ENCODE results near the gene FAM181A.

FAM181A gene

GRCh38 chr14:93944348-93945069 lies 17.4 kb downstream of the FAM181A start:
- H3K4me3 ChIP-seq (ENCODE audit: low read depth, low read length): no peak overlapping the region
- no peak for DNase-seq (ENCODE audit: low read depth)

GRCh38 chr14:93945070-93945399 lies 17.9 kb downstream of the FAM181A start:
- no peak for DNase-seq (ENCODE audit: low read depth)

GRCh38 chr14:93946104-93946503 lies 19.0 kb downstream of the FAM181A start:
- H3K4me3 ChIP-seq (ENCODE audit: low read depth, low read length): no peak overlapping the region
- DNase-seq (ENCODE audit: low read depth): no peak

More at GRCh38 chr14:93945070-93945399, 17.9 kb downstream of the FAM181A start:
- H3K4me3 ChIP-seq (ENCODE audit: low read depth, low read length): no peak overlapping the region

- DNase-seq (ENCODE audit: low read depth): no peak
- H3K4me3 ChIP-seq (ENCODE audit: low read depth, low read length): no peak overlapping the region
These were observed 19.5 kb downstream of the FAM181A start for GRCh38 chr14:93946541-93947090.

- H3K4me3 ChIP-seq (ENCODE audit: low read depth, low read length): no peak overlapping the region
- DNase-seq (ENCODE audit: low read depth): no peak
These were observed 20.1 kb downstream of the FAM181A start for GRCh38 chr14:93947282-93947681.

- no peak for DNase-seq (ENCODE audit: low read depth)
- no peak overlapping the region for H3K4me3 ChIP-seq (ENCODE audit: low read depth, low read length)
These were observed 22.4 kb downstream of the FAM181A start for GRCh38 chr14:93949511-93950075.

GRCh38 chr14:93950948-93951634 lies 23.9 kb downstream of the FAM181A start:
- no peak for DNase-seq (ENCODE audit: low read depth)
- H3K4me3 ChIP-seq (ENCODE audit: low read depth, low read length): no peak overlapping the region

- no peak for DNase-seq (ENCODE audit: low read depth)
- H3K4me3 ChIP-seq (ENCODE audit: low read depth, low read length): no peak overlapping the region
These were observed 24.7 kb downstream of the FAM181A start for GRCh38 chr14:93951635-93952540.

GRCh38 chr14:93952829-93953228 lies 25.7 kb downstream of the FAM181A start:
- no peak for DNase-seq (ENCODE audit: low read depth)
- no peak overlapping the region for H3K4me3 ChIP-seq (ENCODE audit: low read depth, low read length)

GRCh38 chr14:93953263-93953662 lies 26.1 kb downstream of the FAM181A start:
- no peak for DNase-seq (ENCODE audit: low read depth)
- H3K4me3 ChIP-seq (ENCODE audit: low read depth, low read length): no peak overlapping the region

GRCh38 chr14:93953739-93954515 lies 26.8 kb downstream of the FAM181A start:
- DNase-seq (ENCODE audit: low read depth): no peak
- H3K4me3 ChIP-seq (ENCODE audit: low read depth, low read length): no peak overlapping the region

- H3K4me3 ChIP-seq (ENCODE audit: low read depth, low read length): no peak overlapping the region
These were observed 27.3 kb downstream of the FAM181A start for GRCh38 chr14:93954516-93954830.

GRCh38 chr14:93954900-93955849 lies 28.0 kb downstream of the FAM181A start:
- DNase-seq (ENCODE audit: low read depth): no peak
- H3K4me3 ChIP-seq (ENCODE audit: low read depth, low read length): no peak overlapping the region

More at GRCh38 chr14:93954516-93954830, 27.3 kb downstream of the FAM181A start:
- no peak for DNase-seq (ENCODE audit: low read depth)

GRCh38 chr14:93955850-93956481 lies 28.8 kb downstream of the FAM181A start:
- DNase-seq (ENCODE audit: low read depth): no peak
- no peak overlapping the region for H3K4me3 ChIP-seq (ENCODE audit: low read depth, low read length)

GRCh38 chr14:93956514-93957332 lies 29.6 kb downstream of the FAM181A start:
- H3K4me3 ChIP-seq (ENCODE audit: low read depth, low read length): no peak overlapping the region
- no peak for DNase-seq (ENCODE audit: low read depth)

GRCh38 chr14:93957333-93957710 lies 30.2 kb downstream of the FAM181A start:
- H3K4me3 ChIP-seq (ENCODE audit: low read depth, low read length): no peak overlapping the region
- no peak for DNase-seq (ENCODE audit: low read depth)
